ENCODE data around the gene OTOS. TPM values are rescaled to one million over a fixed set of nuclear protein-coding genes. Genes with fewer than 3 reads are reported as not detected.

OTOS gene
- polyA plus RNA-seq, 1 donor, result not detected

GRCh38 chr2:240121675-240122074 is 18.8 kb downstream of the OTOS start:
- no peak for DNase-seq (ENCODE audit: low read depth)

DNA sequence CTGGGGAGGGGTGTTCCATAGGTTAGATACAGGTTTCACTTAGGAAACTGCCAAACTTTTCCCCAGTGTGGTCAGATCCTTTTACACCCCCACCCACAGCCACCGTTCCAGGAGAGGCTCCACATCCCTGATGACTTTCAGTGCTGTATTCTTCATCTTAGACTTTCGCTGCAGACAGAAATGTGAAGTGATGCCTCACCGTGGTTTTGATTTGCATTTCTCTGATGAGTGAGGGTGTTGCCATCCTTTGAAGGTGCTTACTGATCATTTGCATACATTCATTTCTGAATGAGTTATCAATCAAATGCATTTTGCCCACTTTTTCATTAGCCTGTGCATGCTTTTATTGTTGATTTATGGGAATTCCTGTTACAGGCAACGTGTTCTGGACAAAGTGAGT is 19.3 kb downstream of the OTOS start:
- no peak for DNase-seq (ENCODE audit: low read depth)

GRCh38 chr2:240114233-240114632 is 26.2 kb downstream of the OTOS start:
- no peak for DNase-seq (ENCODE audit: low read depth)

- no peak for DNase-seq (ENCODE audit: low read depth)
These were observed 27.4 kb downstream of the OTOS start for GRCh38 chr2:240112914-240113690.

DNA sequence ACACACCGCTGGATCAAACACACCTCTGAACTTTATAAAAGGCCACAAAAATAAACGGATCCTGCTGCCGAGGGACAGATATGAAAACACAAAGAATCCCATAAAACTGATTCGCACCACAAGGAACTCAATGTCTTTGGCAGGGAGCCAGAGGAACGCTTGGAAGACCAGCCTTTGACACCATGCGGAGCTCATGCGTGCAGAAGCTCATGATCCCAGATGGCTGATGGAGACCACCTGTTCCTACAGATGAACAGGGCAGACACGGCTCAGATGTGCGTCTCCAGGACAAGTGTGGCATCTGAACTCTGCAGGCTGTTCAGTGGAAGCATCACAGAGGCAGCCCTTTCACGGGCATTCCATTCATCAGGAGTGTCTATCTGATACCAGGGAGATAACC is 29.2 kb downstream of the OTOS start:
- DNase-seq (ENCODE audit: low read depth), result no peak

- DNase-seq (ENCODE audit: low read depth), result no peak
These were observed 31.1 kb downstream of the OTOS start for GRCh38 chr2:240109386-240109785.

DNA sequence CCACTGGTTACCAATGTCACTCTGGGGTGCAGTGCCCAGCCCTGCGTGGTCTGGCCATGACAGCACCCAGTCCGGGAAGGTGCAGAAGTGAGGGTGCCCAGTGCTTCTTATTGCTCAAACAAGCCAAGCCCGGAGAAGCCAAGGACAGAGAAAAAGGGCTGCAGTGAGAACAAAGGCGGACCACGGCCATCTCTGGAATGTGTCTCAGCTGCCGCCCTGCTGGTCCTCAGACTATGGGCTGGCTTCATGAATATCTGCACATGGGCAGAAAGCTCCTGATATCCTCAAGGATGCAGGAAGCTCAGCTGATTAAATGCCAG is 33.0 kb downstream of the OTOS start:
- no peak for DNase-seq (ENCODE audit: low read depth)

DNA sequence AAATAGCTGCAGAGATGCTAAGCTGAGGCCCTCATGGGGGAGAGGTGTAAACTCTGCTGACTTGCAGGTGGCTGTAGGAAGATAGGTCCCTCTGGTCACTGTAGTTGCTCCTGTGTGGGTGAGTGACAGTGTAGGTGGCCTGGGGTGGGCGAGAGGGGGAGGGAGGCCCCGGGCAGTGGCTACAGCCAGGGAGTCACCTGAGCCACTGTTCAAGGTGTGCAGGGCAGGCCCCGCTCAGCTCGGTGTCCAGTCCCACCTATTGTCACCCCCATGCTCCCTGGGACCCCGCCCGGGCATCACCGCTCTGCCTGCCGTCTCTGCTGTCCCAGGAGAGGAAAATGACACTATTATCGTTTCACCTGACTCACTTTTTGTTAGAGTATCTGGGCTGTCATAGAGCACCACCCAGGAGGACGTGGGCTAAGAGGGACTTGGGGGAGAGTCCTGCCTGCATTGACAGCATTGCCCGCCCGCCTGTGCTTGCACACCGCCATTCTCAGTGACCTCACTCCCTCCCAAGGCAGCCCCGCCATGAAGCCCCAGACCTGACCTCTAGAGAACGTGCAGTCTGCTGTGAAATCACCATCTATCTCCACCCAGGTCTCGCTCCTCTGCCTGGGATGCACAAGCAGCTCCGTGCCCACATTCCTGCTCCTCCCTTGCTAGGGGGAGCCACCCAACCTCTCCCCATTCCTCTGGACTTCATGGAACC is 33.5 kb downstream of the OTOS start:
- DNase-seq (ENCODE audit: low read depth), result no peak

DNA sequence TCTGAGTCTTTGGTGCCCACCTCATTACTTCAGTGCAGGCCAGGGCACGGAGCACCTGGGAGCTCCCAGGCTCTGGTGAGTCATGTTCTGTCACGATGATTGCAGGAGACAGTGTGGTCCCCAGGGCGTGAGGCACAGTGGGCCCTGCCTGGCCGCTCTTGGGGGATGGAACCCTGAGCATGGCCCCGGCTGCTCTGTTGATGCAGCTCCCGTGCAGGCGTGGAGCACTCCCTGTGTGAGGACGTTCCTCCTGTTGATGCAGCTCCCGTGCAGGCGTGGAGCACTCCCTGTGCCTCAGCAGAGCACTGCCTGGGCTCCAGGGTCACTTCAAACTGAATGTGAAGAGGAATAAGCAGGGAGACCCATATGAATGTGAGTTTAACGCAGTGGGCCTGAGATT is 34.5 kb downstream of the OTOS start:
- no peak for DNase-seq (ENCODE audit: low read depth)

DNA sequence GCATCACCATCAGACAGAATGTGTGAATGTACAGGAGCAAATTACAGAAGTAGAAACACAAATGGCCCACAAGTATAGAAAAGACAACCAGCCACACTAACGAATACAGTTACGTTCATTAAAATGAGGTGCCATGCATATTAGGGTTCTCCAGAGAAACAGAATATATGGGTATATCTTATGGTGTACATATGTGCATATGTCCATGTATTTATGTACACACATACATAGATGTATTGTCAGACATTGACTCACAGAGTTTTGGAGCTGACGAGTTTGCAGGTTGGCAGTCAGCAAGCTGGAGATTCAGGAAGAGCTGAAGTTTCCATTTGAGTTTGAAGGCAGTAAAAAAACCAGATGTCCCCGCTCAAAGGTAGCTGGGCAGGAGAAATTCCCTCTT is 37.3 kb downstream of the OTOS start:
- DNase-seq (ENCODE audit: low read depth), result no peak

DNA sequence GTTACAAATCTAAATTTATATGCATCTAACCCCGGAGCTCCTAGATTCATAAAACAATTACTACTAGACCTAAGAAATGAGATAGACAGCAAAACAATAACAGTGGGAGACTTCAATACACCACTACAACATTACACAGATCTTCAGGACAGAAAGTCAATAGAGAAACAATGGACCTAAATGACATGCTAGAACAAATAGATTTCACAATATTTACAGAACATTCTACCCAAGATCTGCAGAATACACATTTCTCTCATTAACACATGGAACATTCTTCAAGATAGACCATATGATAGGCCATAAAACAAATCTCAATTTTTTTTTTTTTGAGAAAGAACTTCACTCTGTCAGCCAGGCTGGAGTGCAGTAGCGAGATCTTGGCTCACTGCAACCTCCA is 42.1 kb downstream of the OTOS start:
- DNase-seq (ENCODE audit: low read depth), result no peak

DNA sequence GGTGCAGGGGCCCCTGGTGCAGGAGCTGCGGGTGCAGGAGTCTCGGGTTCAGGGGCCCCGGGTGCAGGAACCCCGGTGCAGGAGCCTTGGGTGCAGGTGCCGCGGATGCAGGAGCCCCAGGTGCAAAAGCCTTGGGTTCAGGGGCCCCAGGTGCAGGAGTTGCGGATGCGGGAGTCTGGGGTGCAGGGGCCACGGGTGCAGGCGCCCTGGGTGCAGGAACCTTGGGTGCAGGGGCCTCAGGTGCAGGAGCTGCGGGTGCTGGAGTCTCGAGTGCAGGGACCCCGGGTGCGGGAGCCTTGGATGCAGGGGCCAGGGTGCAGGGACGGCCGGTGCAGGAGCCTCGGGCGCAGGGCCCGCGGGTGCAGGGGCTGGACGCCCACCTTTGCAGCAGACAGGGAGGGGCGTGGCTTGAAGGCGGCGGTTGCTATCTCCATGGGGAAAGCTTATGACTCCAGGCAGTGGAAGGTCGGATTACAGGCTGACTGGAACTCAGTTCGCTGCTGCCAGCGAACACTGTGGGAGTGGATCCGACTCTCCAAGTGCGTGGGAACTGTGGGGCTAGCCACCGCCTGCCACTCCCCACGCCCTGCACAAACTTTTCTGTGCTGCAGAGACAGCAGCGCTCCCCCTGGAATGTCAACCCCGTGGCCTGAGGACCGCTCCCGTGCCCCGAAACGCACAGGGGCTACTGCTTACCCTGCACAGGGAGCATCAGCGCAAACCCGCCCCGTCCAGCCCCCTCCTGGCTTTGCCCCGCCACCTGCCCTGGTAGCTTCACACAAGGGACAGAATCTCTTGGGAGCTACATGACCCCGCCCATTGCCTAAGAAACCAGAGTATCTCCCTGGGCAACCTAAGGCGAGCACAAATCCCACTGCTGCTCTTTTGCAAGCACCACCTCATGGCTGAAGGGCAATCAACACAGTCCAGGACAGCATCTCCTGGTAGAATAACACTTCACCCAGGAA is 44.6 kb downstream of the OTOS start:
- no peak for DNase-seq (ENCODE audit: low read depth)

DNA sequence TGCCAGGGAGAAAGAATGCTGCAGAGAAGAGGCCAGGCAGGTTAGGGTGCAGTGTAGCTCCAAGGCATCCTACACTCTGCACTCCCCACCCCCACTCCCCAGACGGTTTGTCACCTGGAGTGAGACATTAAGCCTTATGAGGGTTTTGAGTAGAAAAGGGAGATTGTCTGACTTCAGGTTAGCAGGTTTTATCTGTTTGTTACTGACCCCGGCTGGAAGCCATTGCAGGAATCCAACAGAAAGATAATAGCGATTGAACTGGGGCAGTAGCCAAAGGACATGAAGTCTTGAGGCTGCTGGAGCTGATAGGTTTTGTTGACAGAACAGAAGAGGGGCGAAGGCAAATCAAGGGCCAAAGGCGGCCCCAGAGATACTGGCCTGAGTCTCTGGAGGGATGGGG is 51.2 kb downstream of the OTOS start:
- no peak for DNase-seq (ENCODE audit: low read depth)

Other genes starting within 250 kb of the OTOS start
- gene NDUFA10, start 115.3 kb downstream of the OTOS start, polyA plus RNA-seq (ENCODE audit: insufficient read length), result 103 TPM
- gene OR6B2, start 110.2 kb downstream of the OTOS start, polyA plus RNA-seq (ENCODE audit: insufficient read length), result not detected
- not detected for gene OR6B3, start 87.1 kb downstream of the OTOS start, polyA plus RNA-seq (ENCODE audit: insufficient read length)
- 83.8 TPM for gene COPS9, start 4.4 kb downstream of the OTOS start, polyA plus RNA-seq (ENCODE audit: insufficient read length)